Tibial artery (tissue), 4 donors: ENCODE data around the gene ZBTB8B.

Source experiments
- DNase-seq, 2 donors: peaks; one replicate each; pipeline ENCODE4 v3.0.0-alpha.2; 2019
- H3K27ac ChIP-seq, 2 donors: fragments of 200-600 bp; sonication (generic) in 1 of 2; 1 replicate in 1 of 2; 2 replicates in 1 of 2; pipeline ENCODE4 v1.5.1; 2018 to 2019; ENCODE audit warnings: mild to moderate bottlenecking in 1 of 2
- H3K27me3 ChIP-seq, 2 donors: fragments of 200-600 bp; sonication (generic) in 1 of 2; one replicate each; pipeline versions ENCODE4 v1.5.1 to v1.6.0; 2016 to 2019
- H3K36me3 ChIP-seq, 3 donors: fragments of 200-600 bp; sonication (generic) in 2 of 3; one replicate each; pipeline ENCODE4 v1.5.1; 2016 to 2019; ENCODE audit warnings: mild to moderate bottlenecking in 2 of 3
- H3K4me1 ChIP-seq, 4 donors: fragments of 200-600 bp; sonication (generic) in 2 of 4; 1 replicate in 3 of 4; 2 replicates in 1 of 4; pipeline ENCODE4 v1.5.1; 2016 to 2019
- H3K4me3 ChIP-seq, 2 donors: fragments of 200-600 bp; sonication (generic) in 1 of 2; 1 replicate in 1 of 2; 2 replicates in 1 of 2; pipeline ENCODE4 v1.5.1; 2018 to 2019; ENCODE audit warnings: mild to moderate bottlenecking in 2 of 2
- H3K9me3 ChIP-seq, 3 donors: fragments of 200-600 bp; sonication (generic) in 1 of 3; one replicate each; pipeline ENCODE4 v1.5.1; 2016 to 2019
- intact Hi-C: fragments of 100-400 bp; cut with DNase I; formaldehyde crosslinking; loops from one replicate; pipeline ENCODE4 v1.15.0; 2023; ENCODE audit warnings: low total_unique reads
- TF ChIP-seq, protein P1 (sequence below), 2 experiments: fragments of 200-600 bp in 1 of 2; fragments of 450-650 bp in 1 of 2; IDR thresholded peaks; one replicate each; pipeline ENCODE4 v1.5.1; 2017 to 2019; ENCODE audit warnings: antibody characterized with exemption in 2 of 2, mild to moderate bottlenecking in 1 of 2, moderate library complexity in 1 of 2

The ZBTB8B gene

DNA sequence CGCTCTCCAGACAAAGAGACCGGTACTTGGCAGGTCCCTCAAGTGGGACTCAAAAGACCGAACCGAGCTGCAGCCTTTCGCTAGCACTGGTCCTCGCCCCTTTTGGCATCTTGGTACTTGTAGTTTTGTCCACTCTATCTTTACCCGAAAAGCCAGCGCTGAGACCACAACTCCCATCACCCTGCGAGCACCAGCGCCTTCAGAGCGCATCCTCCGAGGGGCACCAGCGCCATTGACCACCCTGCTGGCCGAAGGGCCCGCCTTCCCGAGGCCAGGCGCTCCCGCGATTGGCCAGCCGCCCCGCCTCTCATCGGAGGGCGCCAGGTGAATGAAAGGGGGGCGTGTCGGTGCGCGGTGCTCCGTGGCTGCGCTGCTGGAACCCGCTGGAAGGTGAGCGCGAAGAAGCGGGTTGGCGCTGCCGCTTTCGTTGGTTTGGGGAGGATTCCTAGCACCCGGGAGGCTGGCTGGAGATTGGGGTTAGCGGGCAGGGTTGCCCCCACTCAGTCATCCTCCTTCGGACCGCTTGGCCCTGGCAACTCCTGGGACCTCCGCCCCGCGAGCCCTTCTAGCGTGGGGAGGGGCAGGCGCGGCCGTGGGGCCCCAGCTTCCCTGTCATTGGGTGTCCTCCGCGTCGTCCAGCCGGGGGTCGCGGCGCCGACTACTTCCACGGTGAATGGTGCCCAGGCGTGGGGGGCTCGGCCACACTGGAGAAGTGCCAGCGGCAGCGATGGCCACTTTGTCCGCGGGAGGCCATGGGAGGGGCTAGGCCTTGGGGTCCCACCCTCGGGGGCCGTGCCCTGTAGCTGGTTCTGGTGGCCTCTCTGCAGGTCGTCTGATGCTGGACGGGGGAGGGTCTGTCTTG lies at the start of gene ZBTB8B:
Gene ZBTB8B, plus strand, starts transcription at position 357 of the 862 bp plus-strand sequence. CDS start 5,553 bp downstream, outside the sequence.
- Histone ChIP-seq H3K27me3 (peaks cover 0 to 46% of the 10 kb centered on the region in 2 donors), H3K27ac (no peak within 1 kb of the TSS), H3K4me1 (peaks cover 0 to 19% (median 15%) of the 10 kb centered on the region in 4 donors), H3K9me3 (peaks cover 0 to 1% (median 0%) of the 10 kb centered on the region in 3 donors), H3K36me3 (no peaks in the 10 kb centered on the region), H3K4me3 (peak within 1 kb of the TSS; percentile 36 to 58)
- TF ChIP-seq, protein P1, sequence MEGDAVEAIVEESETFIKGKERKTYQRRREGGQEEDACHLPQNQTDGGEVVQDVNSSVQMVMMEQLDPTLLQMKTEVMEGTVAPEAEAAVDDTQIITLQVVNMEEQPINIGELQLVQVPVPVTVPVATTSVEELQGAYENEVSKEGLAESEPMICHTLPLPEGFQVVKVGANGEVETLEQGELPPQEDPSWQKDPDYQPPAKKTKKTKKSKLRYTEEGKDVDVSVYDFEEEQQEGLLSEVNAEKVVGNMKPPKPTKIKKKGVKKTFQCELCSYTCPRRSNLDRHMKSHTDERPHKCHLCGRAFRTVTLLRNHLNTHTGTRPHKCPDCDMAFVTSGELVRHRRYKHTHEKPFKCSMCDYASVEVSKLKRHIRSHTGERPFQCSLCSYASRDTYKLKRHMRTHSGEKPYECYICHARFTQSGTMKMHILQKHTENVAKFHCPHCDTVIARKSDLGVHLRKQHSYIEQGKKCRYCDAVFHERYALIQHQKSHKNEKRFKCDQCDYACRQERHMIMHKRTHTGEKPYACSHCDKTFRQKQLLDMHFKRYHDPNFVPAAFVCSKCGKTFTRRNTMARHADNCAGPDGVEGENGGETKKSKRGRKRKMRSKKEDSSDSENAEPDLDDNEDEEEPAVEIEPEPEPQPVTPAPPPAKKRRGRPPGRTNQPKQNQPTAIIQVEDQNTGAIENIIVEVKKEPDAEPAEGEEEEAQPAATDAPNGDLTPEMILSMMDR (IDR thresholded peaks at IDR 0.05): peak in 1 of 2 experiments; percentile 5
- intact Hi-C loops: no loop called here
- peak; percentile 55 to 76 for DNase-seq

- H3K4me1 ChIP-seq: peaks cover 0 to 6% (median 4%) of the 10 kb centered on the region in 4 donors
- H3K27me3 ChIP-seq: peaks cover 0 to 28% of the 10 kb centered on the region in 2 donors
- no peak overlapping the region for H3K4me3 ChIP-seq
- DNase-seq: no peak
- peaks cover 0 to 5% (median 4%) of the 10 kb centered on the region in 3 donors for H3K9me3 ChIP-seq
- no peak overlapping the region for H3K27ac ChIP-seq
- H3K36me3 ChIP-seq: no peaks in the 10 kb centered on the region
- intact Hi-C loops: no loop called here
- TF ChIP-seq, protein P1 (IDR thresholded peaks at IDR 0.05): no peak
Measured at GRCh38 chr1:32421775-32422174, 43.1 kb upstream of the ZBTB8B start.

GRCh38 chr1:32426489-32427255 lies 38.2 kb upstream of the ZBTB8B start:
- Histone ChIP-seq H3K4me1 (peaks cover 0 to 10% (median 6%) of the 10 kb centered on the region in 4 donors), H3K4me3 (no peak overlapping the region), H3K9me3 (no peaks in the 10 kb centered on the region), H3K27me3 (peaks cover 0 to 40% of the 10 kb centered on the region in 2 donors), H3K36me3 (no peaks in the 10 kb centered on the region), H3K27ac (no peak overlapping the region)
- TF ChIP-seq, protein P1 (IDR thresholded peaks at IDR 0.05): no peak
- intact Hi-C loops: no loop called here
- no peak for DNase-seq

GRCh38 chr1:32427264-32427963 lies 37.5 kb upstream of the ZBTB8B start:
- no peaks in the 10 kb centered on the region for H3K36me3 ChIP-seq
- intact Hi-C loops: no loop called here
- H3K27ac ChIP-seq: no peak overlapping the region
- TF ChIP-seq, protein P1 (IDR thresholded peaks at IDR 0.05): no peak
- DNase-seq: no peak
- H3K4me3 ChIP-seq: no peak overlapping the region
- H3K27me3 ChIP-seq: peaks cover 0 to 45% of the 10 kb centered on the region in 2 donors
- no peaks in the 10 kb centered on the region for H3K9me3 ChIP-seq
- peaks cover 0 to 10% (median 6%) of the 10 kb centered on the region in 4 donors for H3K4me1 ChIP-seq

DNA sequence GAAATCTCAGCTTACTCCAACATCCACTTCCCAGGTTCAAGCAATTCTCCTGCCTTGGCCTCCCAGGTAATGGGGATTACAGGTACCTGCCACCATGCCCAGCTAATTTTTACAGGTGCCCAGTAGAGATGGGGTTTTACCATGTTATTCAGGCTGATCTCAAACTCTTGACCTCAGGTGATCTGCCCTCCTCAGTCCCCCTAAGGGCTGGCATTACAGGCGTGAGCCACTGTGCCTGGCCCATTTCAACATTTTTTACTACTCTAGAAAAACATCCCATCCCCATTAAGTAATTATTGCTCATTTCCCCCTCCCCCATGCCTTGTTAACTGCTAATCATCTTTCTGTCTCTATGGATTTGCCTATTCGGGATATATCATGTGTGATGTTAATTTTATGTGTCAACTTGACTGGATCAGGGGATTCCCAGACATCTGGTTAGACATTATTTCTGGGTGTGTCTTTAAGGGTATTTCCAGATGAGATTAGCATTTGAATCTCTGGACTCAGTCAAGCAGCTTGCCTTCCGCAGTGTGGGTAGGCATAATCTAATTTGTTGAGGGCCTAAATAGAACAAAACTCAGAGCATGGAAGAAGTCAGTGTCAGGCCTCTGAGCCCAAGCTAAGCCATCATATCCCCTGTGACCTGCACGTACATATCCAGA lies 33.0 kb upstream of the ZBTB8B start:
- TF ChIP-seq, protein P1 (IDR thresholded peaks at IDR 0.05): no peak
- peaks cover 0 to 3% (median 2%) of the 10 kb centered on the region in 4 donors for H3K4me1 ChIP-seq
- no peak overlapping the region for H3K4me3 ChIP-seq
- DNase-seq: no peak
- peaks cover 0 to 16% of the 10 kb centered on the region in 2 donors for H3K27me3 ChIP-seq
- no peaks in the 10 kb centered on the region for H3K9me3 ChIP-seq
- no peaks in the 10 kb centered on the region for H3K36me3 ChIP-seq
- intact Hi-C loops: no loop called here
- H3K27ac ChIP-seq: no peak overlapping the region
